OCI-LY1 (cell line): ENCODE results near the gene TM4SF4.

Experiments used
- CTCF ChIP-seq: fragments of 200-600 bp; sonication (generic), shearing (Covaris generic); IDR thresholded peaks from 2 replicates; pipeline ENCODE4 v1.5.1; 2017; ENCODE audit warnings: mild to moderate bottlenecking, antibody characterized with exemption, low read length, moderate library complexity, mixed read lengths
- EZH2 ChIP-seq: fragments of 200-600 bp; sonication (generic), shearing (Covaris generic); IDR thresholded peaks from 2 replicates; pipeline ENCODE4 v1.8.0; 2017; ENCODE audit warnings: borderline replicate concordance, mixed run types, mild to moderate bottlenecking, antibody characterized with exemption, low read length, moderate library complexity, mixed read lengths

GRCh38 chr3:149449799-149450198 lies 24.7 kb upstream of the TM4SF4 start:
- TF ChIP-seq EZH2: no peak
- TF ChIP-seq CTCF: no peak
